ENCODE measurements around the gene WASHC2A.
"Not testable (repeated sequence)": the region's sequence is repeated elsewhere in the genome, so short reads cannot be mapped to it uniquely, and the experiment has no call there.

Gene WASHC2A, protein sequence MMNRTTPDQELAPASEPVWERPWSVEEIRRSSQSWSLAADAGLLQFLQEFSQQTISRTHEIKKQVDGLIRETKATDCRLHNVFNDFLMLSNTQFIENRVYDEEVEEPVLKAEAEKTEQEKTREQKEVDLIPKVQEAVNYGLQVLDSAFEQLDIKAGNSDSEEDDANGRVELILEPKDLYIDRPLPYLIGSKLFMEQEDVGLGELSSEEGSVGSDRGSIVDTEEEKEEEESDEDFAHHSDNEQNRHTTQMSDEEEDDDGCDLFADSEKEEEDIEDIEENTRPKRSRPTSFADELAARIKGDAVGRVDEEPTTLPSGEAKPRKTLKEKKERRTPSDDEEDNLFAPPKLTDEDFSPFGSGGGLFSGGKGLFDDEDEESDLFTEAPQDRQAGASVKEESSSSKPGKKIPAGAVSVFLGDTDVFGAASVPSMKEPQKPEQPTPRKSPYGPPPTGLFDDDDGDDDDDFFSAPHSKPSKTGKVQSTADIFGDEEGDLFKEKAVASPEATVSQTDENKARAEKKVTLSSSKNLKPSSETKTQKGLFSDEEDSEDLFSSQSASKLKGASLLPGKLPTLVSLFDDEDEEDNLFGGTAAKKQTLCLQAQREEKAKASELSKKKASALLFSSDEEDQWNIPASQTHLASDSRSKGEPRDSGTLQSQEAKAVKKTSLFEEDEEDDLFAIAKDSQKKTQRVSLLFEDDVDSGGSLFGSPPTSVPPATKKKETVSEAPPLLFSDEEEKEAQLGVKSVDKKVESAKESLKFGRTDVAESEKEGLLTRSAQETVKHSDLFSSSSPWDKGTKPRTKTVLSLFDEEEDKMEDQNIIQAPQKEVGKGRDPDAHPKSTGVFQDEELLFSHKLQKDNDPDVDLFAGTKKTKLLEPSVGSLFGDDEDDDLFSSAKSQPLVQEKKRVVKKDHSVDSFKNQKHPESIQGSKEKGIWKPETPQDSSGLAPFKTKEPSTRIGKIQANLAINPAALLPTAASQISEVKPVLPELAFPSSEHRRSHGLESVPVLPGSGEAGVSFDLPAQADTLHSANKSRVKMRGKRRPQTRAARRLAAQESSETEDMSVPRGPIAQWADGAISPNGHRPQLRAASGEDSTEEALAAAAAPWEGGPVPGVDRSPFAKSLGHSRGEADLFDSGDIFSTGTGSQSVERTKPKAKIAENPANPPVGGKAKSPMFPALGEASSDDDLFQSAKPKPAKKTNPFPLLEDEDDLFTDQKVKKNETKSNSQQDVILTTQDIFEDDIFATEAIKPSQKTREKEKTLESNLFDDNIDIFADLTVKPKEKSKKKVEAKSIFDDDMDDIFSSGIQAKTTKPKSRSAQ (N-terminal part only)

DNA sequence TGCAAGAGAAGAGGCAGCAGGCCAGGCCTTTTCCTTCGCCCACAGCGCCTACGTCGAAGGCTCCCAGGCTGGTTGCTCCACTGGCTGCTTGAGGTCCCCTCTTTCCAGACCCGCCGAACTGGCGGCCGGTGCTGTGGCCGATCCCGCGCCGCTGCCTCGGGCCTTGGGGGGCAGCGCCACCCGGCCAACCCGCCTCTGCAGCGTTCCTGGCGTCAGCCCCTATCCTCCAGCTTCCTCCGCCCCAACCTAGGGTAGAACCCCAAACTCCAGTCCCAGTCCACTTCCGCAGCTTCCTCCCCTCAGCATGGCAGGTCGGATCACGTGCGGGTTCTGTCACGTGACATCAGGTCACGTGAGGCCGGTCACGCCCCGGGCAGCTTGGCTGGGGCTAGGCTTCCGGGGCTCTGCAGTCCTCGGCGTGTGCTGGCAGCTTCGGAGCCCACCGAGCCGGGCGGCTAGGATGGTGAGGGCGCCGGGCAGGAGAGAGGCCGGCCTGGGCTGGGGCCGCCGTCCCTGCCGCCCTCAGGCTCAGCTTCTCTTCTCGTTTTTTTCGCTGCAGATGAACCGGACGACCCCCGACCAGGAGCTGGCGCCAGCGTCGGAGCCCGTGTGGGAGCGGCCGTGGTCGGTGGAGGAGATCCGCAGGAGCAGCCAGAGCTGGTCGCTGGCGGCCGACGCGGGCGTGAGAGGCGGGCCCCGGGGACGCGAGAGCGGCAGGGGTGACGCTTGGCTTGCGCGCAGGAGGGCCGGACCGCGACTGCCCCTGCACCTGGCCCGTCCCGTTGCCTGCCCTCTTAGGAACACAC lies at the start of gene WASHC2A:
Gene WASHC2A, plus strand, starts transcription at position 409 of the 806 bp plus-strand sequence. Its CDS starts 52 bp downstream, at position 461.
- DNase-seq, result peak; percentile 90

DNA sequence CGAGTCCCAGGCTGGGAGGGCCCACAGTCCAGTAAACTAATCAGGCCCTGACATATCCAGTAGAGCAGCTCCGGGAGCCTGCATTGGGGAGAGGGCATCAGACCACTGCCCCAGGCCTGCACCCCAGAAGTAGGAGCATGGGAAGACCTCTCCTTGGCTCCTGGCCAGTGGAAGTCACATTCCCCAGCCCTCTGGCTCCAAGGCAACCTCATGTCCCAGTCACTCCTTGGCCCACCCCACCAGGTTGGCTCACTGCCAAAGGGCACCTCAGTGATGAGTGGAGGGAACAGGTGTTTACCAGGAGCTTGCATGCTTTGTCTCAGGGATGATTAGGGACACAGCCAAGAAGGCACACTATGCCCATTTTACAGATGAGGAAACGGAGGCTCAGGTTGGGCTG lies 48.5 kb upstream of the WASHC2A start:
- not testable (repeated sequence) for DNase-seq

DNA sequence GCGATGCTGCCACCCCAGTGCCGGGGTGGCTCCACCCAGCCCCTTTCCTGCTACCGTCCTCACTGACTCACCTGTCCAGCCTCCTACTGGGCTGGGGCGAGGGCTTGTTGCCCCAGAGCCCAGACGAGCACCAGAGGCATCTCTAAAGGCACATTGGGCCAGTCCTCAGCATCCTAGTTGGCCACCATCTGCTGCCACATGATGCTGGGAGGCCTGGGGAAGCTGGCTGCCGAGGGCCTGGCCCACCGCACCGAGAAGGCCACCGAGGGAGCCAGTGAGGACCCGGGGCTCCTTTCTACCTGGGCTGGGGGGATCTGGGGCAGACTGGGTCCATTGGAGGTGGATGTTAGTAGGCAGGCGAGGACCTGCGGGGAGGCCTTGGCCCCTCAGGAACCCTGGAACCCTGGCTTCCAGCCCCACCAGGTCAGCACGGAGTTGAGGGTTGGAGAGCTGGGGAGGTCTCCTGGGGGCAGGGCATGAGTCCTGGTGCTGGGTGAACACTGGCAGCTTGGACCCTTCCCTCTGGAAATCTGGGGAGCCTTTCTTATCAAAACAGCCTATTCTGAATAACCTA lies 47.2 kb upstream of the WASHC2A start:
- DNase-seq, result not testable (repeated sequence)

DNA sequence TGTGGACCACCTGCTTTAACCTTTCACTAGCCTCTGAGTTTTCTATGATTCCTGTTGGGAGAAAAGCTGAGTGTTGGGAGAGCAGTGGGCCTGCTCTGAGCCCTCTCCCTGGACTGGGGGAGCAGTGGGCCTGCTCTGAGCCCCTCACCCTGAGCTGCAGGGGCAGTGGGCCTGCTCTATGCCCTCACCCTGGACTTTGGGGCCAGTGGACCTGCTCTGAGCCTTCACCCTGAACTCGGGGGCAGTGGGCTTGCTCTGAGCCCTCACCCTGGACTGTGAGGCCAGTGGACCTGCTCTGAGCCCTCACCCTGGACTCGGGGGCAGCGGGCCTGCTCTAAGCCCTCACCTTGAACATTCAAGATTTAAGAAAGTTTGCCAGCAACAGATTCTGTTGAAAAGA lies 46.1 kb upstream of the WASHC2A start:
- DNase-seq, result no peak

DNA sequence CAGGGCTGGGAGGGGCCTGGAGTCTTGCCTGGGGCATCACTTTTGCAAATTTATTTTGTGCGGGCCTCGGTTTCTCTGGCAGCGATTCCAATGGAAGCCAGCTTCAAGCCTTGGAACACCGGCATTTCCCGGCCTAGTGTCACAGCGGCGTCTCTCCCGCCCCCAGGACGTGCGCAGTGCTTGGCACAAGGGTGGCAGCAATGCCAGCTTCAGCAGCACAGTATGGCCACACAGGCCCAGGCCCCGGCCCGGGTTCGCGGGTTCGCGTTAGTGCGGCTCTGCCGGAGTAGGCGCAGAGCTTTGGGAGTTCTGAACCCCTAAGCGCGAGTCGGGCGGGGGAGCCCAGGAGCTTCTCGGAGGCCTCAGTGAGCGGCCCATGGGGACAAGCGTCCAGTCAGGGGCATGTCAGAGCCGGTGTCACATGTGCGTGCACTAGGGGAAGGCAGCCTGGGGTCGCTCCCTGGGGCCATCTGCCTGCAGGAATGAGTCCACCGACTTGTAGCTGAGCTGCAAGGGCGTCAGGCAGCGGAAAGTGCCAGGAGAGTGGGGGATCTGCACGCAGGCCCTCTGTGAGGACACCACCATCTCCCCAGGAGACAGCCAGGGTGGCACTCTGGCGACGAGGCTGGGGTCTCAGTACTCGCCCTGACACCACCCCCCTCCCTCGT lies 42.9 kb upstream of the WASHC2A start:
- DNase-seq, result not testable (repeated sequence)

DNA sequence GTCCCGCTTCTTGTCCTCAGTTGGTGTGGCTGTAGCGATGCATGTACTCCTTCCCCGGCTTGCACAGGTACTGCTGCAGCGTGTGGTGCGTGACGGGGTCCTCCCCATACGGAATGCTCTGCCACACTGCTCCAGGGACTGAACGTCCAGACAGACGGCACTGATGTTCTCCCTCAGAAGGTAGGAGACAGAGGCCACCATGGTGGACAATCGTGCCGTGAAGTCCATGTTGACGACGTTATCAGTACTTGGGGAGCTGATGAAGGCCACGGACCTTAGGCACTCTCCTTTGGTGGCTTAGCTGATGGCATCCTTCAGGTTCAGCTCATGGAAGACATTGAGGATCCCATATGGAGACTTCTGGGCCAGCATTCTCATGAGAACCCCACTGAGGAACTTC lies 42.1 kb upstream of the WASHC2A start:
- no peak for DNase-seq

DNA sequence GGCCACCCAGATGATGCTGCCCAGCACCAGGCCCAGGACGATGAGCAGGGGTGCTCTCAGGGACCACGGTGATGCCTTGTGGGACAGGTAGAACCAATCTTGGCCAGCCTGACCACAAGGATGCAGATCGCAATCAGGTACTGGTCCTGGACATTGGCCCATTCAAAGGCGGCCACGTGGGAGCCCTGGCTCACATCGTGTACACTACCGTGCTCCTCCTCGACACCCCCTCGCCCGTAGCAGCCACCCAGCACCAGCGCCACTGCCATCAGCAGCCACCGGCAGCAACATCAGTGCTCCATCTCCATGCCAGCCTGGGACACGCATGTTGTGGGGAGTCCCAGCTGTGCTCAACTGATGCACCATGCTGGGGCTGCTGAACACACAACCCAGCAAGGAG lies 40.6 kb upstream of the WASHC2A start:
- no peak for DNase-seq

DNA sequence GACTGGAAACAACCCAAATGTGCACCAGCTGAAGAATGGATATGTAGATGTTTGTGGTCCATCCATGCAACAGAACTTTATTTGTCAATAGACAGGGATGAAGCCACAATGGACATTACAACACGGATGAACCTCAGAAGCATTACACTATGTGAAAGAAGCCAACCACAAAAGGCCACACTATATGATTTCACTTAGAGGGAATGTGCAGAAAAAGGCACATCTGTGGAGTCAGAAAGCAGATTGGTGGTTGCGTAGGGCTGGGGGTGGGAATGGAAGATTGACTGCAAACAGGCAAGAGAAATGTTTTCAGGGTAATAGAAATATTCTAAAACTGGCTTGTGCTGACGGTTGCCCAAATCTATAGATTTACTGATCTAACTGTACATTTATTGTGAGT lies 34.3 kb upstream of the WASHC2A start:
- peak; percentile 45 for DNase-seq

DNA sequence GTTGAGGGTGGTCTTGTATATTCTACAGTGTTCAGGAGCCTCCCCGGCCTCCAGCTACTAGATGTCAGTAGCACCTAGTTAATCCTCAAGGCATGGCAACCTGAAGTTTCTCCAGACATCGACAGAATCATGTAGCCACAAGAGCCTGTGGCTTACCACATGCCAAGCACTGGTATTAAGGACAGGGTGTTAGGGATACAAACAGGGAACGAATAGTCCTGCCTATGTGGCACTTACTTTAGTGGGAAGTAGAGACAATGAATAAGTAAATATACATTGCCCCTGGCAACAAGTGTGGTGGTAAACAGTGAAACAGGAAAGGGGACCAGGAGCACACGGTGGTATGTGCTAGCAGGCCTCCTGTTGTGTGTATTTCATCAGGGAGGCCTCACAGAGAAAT lies 32.4 kb upstream of the WASHC2A start:
- not testable (repeated sequence) for DNase-seq

DNA sequence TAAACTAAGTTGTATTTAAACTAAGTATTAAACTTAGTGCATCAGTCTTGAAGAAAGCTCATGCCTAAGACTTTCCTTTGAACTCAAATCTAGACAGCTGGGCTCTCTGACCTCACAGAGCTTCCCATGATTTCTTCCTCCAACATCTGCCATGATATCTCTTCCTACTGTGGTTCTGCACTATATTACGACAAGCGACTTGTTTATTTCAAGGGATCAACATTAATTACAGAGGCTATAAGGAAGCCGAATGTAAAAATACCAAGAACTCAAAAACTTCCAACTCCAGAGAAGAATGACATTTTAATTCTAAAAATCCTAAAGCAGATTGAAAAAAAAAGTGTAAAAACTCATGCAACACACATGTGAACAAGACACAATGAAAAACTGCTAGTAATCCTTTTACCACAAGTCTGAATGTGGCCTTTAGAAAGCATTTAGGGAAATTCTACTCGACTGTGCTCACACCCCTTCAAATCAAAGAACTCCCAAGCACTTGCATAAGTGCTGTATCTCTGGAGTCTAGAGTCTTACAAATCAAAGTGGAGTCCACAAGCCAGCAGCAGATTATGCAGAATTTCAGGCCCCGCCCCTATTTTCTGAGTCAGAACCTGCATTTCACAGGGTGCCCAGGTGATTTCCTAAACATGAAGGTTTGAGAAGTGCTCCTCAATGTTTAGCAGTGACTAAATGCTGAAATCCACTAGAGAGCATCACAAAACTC lies 22.7 kb upstream of the WASHC2A start:
- DNase-seq, result peak; percentile 1

DNA sequence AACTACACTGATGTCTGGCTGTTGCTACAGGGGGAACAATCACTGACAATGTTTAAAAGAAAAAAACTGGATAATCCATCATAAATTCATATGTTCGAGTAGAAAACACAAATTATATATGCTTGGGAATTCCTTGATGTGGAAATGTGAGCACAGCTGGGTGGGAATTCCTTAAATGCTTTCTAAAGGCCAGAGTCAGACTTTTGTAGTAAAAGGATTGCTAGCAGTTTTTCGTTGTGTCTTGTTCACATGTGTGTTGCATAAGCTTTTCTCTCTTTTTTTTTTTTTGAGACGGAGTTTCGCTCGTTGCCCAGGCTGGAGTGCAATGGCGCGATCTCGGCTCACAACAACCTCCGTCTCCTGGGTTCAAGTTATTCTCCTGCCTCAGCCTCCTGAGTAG lies 21.3 kb upstream of the WASHC2A start:
- peak; percentile 30 for DNase-seq

DNA sequence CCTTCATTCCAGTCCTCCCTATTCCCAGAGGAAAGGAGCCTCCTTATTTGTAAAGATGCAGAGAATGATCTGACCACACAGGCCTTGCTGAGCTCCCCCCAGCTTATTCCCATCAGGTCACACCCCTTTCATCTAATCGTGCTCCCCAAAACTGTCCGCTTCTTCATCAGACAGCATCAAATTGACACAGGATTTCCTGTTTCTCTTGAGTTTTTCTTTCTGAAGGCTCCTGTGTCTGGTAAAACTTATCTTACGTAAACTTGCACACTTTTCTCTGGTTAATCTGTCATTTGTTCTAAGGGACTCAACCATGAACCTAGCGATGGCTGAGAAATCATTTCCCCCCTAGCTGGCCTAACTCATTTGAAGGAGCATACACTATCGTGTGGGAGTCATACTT lies 20.2 kb upstream of the WASHC2A start:
- DNase-seq, result not testable (repeated sequence)

DNA sequence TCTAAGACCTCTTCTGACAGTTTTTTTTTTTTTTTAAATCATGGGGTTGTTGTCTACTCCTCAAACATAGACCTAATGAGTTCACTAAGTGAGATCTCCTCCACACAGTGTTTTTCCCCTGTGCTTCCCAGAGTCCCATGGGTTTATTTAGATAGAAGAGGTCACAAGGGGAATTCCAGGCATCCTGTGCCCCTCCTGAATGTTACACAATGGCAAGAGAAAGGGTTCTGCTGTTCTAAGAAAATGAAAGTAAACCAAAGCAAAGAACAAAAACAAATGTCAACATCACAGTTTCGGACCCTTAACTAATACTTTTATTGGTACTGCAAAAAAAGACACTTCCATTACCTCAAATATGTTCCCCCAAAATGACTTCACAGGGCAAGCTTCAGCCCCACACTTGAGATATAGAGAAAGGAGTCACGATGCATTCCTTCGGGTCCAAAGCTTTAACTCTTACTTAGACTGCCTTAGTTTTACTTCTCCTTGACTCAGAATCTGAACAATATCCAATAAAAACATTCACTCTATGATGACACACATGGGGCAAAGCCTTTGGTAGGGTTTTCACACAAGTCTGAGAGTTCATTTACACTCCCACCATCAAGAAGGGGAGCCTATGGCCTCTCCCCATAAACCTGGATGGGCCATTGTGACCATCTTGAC lies 15.6 kb upstream of the WASHC2A start:
- DNase-seq, result peak; percentile 17

DNA sequence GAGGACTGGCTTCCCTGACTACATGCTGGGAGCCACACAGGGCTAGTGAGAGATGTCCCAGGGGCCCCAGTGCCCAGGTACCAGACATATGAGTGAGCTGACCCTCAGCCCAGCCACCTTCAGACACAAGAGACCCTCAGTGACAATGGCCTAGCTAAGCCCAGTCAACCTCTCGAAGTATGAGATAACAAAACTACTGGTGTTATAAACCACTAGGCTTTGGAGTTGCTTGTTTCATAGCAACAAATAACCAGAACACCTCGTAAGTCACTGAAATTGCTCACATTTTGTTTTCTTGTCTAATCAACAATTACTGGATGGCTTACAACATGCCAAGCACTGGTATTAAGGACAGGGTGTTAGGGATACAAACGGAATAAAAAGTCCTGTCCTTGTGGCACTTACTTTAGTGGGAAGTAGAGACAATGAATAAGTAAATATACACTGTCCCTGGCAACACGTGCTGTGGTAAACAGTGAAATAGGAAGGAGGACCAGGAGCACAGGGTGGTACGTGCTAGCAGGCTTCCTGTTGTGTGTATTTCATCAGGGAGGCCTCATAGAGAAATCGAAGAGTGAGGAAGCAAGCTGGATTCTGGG lies 14.9 kb upstream of the WASHC2A start:
- not testable (repeated sequence) for DNase-seq

DNA sequence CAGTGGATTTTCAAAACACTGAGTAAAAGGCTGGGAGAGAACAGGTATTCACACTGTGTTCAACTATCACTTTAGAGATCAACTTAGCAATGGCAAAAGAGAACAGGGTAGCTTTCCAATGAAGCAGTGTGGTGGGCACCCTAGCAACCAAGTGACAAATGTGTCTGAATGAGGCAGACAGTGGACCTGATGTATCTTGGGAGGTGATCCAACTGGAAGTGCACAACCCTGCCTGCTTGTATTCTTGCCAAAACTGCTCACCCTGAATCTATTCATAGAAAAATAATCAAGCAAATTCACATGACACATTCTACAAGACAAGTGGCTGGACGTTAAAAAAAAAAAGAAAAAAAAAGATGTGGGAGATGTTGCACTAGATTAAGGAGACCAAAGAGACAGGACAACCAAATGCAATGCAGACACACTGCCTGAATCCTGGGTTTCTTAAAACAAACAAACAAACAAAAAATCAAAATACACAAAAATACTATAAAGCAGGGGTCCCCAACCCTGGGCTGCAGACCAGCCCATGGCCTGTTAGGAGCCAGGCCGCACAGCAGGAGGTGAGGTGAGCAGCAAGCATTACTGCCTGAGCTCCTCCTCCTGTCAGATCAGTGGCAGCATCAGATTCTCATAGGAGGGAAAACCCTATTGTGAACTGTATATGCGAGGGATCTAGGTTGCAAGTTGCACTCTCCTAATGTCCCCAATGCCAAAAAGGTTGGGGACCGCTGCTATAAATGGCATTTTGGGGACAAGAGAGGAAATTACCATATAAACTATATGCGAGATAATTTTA lies 12.1 kb upstream of the WASHC2A start:
- DNase-seq, result not testable (repeated sequence)

DNA sequence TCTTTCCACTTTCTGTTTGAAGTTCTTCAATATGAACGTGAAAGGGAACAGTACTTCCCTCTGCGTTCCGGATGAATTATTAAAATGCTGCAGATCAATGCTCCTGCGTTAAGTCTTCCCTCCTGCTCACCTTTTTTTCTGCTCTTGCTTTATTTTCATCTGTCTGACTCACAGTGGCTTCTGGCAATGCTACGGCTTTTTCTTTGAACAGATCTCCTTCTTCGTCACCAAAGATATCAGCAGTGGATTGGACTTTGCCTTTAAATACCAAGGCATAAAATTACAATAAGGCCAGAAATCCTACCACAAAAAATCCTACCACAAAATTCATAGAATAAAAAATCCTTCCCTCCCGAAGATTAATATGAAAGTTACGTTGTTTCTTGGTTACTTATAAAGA lies 11.1 kb upstream of the WASHC2A start:
- DNase-seq, result not testable (repeated sequence)

DNA sequence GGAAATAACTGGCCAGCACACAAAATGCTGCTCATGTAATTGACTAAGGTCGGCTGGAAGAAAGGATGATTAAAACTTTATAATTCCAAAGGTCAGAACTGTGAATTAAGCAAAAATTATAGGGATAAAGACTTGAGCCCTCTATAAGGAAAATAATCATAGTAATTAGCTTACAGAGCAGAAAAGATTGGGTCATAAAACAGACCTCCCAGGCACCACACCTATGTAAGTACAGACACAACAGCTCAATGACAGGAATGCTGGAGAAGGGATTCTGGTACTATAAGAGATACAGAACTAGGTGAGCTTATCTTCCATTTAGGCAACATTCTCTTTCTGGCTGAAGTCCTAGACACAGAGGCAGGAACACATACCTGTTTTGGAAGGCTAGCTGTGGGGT lies 9.0 kb upstream of the WASHC2A start:
- DNase-seq, result not testable (repeated sequence)

DNA sequence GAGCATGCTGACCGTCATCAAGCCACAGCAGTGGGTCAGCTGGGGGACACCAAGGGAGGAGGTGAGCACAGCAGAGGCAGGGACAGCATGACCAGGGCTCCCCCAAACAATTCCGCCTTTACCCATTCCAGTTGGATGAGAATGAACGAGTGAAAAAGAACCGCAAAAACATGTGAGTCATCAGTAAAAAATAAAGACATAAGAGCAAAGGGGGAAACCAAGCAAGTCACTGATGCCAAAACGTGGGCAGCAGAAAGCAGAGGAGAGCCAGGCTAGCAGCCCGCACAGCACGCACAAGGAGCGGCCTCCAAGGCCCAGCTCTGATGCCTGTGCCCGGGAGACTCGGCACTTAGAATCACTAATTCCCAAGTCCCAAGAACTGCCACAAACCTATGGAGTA lies 7.8 kb upstream of the WASHC2A start:
- DNase-seq, result not testable (repeated sequence)

Data from fibroblast of skin of right quadriceps (primary cell).